HG03095 (cell line): ENCODE data around the gene SPATA46.

Source experiments
- ATAC-seq: cut with Tn5 transposase; IDR thresholded peaks from one replicate; pipeline ENCODE4 v1.9.1; 2021; ENCODE audit warnings: moderate library complexity; ENCODE audit not compliant: unreplicated experiment

SPATA46 gene

GRCh38 chr1:162375463-162375862 is 1.2 kb downstream of the SPATA46 start:
- ATAC-seq, result no peak

- no peak for ATAC-seq
Measured at GRCh38 chr1:162374406-162374805, 2.2 kb downstream of the SPATA46 start.

GRCh38 chr1:162373541-162374260 is 3.0 kb downstream of the SPATA46 start:
- no peak for ATAC-seq

- ATAC-seq, result no peak
Measured at GRCh38 chr1:162373072-162373427, 3.6 kb downstream of the SPATA46 start.

GRCh38 chr1:162372159-162373071 is 4.2 kb downstream of the SPATA46 start:
- no peak for ATAC-seq

- no peak for ATAC-seq
Measured at GRCh38 chr1:162371611-162372010, 5.0 kb downstream of the SPATA46 start.

- ATAC-seq, result no peak
Measured at GRCh38 chr1:162370721-162371120, 5.9 kb downstream of the SPATA46 start.

- no peak for ATAC-seq
Measured at GRCh38 chr1:162370161-162370560, 6.5 kb downstream of the SPATA46 start.

GRCh38 chr1:162369571-162369970 is 7.1 kb downstream of the SPATA46 start:
- no peak for ATAC-seq

GRCh38 chr1:162368451-162368850 is 8.2 kb downstream of the SPATA46 start:
- ATAC-seq, result no peak

- no peak for ATAC-seq
Measured at GRCh38 chr1:162367772-162368171, 8.9 kb downstream of the SPATA46 start.

- no peak for ATAC-seq
Measured at GRCh38 chr1:162367073-162367472, 9.6 kb downstream of the SPATA46 start.

- ATAC-seq, result no peak
Measured at GRCh38 chr1:162366671-162367070, 10.0 kb downstream of the SPATA46 start.

- ATAC-seq, result no peak
Measured at GRCh38 chr1:162366149-162366548, 10.5 kb downstream of the SPATA46 start.

- ATAC-seq, result no peak
Measured at GRCh38 chr1:162365284-162366020, 11.2 kb downstream of the SPATA46 start.

- ATAC-seq, result no peak
Measured at GRCh38 chr1:162364498-162364897, 12.2 kb downstream of the SPATA46 start.

- no peak for ATAC-seq
Measured at GRCh38 chr1:162363823-162364222, 12.8 kb downstream of the SPATA46 start.

GRCh38 chr1:162361349-162361748 is 15.3 kb downstream of the SPATA46 start:
- no peak for ATAC-seq

GRCh38 chr1:162360874-162361260 is 15.8 kb downstream of the SPATA46 start:
- no peak for ATAC-seq

- ATAC-seq, result no peak
Measured at GRCh38 chr1:162360237-162360873, 16.3 kb downstream of the SPATA46 start.
